DMS79 treated with DMSO at 0.1 percent for 48 hours (cell line): ENCODE measurements around the gene PIK3R6.
A peak's percentile ranks its signal among the peaks of the same experiment; 100 is the strongest.
"Not testable (repeated sequence)": the region's sequence is repeated elsewhere in the genome, so short reads cannot be mapped to it uniquely, and the experiment has no call there.

Experiments used
- DNase-seq: peaks from one replicate; lab custom pipeline; 2025; lab: John Stamatoyannopoulos, UW

The PIK3R6 gene

DNA sequence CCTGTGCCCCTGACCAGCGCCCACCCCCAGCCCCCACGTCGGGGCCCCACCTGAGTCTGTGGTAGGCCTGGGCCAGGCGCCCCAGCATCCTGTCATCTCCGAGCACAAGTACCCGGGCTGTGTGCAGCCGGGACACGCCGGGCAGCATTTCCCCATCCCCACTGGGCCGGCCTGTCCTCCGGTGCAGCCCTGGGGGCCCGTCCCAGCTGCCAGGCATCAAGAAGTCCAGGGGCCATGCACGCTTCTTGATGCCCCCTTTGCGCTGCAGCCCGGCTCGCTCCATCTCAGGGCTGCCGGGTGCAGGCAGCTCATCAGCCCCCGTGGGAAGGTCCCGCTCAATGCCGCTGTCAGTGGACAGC, 39.0 kb downstream of the PIK3R6 start:
- DNase-seq, result no peak

DNA sequence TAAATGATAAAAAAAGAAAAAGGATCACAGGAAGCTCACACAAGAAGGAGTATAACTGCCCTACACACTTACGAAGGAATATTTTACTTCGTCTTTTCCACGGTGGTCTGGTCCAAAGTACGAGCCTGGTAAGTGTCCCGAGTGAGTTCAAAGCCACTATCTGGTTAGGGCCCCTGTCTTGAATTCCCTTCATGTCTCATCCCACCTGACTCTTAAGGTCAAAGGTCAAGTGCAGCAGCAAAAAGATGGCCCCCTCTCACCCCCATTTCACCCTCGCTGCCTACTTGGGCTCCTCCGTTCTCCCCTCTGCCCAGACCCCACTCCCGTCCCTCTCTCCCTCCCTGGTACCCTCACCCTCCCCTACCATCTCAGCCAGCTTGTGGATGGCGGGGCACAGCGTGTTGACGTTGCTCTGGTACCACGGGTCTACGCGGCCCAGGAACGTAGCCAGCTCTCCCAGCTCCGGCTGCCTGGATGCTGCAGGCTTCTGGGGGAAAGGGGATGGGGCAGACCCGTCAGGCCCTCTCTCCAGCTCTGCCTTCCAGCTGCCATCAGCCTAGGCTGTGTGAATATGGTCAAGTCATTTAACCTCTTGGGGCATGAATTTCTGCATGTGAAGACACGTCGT, 40.6 kb downstream of the PIK3R6 start:
- DNase-seq, result no peak

DNA sequence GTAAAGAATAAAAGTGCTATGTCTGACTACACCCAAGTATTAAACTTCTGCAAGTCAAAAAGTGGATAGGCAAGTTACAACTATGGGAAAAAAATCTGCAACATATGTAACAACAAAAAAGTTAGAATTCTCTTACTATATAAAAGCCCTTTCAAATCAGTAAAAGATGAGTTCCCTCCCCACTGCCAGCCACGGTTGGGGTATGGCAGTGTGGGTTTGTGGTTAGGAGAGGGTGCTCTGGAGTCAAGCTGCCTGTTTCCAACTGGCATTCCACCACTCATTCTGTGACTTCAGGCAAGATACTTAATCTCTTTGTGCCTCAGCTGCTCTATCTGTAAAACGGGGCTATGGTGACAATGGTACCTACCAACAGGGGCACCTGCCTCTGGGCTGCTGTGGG, 41.7 kb downstream of the PIK3R6 start:
- no peak for DNase-seq

DNA sequence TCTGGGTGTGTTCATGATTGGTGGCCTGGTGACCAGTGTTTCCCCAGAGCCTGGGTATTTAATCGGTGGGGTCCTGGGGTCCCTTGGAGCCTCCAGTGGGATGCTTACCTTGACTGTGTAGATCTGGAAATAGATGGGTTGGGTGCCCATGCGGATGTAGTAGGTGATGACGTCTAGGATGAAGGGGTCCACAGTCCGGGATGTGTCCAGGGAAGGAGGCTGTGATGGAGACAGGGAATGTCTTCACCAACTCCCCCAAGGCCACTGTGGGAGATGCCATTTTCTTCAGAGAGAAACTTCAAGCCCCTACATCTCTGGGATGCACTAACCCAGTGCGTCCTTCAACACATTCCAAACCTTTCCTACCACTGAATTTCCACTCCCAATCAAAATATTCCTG, 44.2 kb downstream of the PIK3R6 start:
- DNase-seq, result no peak

DNA sequence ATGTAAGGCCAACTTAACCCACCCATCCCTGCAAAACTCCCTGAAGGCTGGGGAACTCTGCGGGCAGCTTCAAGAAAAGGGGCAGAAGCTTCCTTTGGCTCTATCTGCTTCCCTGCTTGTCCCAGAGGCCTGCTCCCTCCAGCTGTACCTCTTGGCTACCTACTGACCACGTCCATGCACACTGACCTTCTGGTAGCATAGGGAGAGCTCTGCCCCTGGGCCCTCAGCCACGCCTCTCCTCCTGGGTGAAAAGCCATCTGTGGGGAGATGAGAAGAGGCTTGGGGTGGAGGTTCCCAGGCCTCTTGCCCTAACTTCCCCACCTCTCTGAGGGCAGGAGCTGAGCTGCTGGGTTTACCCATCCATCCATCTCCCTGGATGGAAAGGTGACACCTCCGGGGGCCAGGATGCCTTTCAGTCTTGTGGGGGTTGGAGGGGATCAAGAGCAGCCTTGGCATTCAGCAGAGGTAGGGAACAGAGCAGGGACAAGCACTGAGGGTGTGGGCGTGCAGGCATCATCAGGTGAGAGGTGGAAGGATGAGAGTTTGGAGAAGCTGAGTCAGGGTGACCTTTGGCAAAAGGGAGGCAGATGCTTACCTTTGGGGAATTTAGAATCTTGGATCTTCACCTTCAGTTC, 45.0 kb downstream of the PIK3R6 start:
- no peak for DNase-seq

DNA sequence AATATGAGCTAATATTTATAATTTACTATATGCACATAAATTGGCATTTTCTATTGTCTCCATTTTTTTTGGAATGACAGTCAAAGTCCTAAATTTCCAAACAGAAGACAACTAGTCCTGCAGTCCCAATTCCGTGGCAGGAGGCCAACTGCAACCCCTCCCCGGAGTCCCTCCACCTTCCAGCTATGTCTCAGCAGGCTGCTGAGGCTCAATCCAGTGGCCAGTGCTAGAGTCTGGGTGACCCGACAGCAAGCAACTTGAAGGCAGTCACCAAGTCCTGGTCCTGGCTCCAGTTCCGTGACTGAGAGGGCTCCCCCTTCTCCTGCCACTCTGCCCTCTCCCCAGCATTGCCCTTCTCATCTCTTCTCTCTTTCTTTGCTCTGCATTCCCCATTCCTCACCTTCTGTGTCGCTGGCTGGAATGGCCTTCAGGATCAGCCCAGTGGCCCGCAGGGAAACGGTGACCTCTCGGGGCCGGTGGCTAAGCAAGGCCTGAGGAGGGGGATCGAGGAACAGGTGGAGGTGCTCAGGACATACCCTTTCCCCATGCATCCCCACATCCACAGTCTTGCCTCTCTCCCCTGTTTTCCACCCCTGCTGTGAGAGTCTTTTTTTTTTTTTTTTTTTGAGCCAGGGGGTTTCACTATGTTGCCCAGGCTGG, 45.9 kb downstream of the PIK3R6 start:
- no peak for DNase-seq

DNA sequence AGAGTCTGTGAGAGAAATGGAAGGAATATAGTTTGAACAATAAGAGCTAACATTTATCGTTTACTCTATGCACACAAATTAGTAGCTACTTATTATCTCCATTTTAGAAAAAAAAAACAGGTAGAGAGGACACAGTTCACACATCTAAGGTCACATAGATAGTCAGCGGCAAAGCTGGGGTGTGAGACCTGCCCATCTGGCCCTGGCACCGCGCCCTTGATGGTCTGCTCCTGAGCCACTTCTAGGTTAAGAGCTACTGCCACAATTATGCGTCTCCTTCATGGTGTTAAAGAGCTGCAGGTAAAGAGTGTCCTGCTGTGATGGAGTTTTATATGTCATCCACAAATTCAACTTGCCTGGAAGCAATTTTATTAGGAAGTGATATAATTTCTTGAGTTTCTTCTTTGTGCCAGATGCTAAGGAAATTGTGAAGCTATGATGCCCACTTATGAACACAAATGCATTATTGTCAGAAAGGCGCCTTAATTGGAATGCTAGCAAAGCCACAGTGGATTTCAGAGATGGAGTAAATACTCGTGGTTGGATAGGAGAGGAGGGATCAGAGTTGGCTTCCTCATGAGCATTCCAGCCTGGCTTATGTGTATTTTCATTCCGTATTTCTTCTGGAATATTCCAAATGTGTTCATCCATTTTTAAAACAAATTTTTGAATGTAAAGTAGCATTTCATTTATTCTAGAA, 47.0 kb downstream of the PIK3R6 start:
- peak; percentile 2 for DNase-seq

DNA sequence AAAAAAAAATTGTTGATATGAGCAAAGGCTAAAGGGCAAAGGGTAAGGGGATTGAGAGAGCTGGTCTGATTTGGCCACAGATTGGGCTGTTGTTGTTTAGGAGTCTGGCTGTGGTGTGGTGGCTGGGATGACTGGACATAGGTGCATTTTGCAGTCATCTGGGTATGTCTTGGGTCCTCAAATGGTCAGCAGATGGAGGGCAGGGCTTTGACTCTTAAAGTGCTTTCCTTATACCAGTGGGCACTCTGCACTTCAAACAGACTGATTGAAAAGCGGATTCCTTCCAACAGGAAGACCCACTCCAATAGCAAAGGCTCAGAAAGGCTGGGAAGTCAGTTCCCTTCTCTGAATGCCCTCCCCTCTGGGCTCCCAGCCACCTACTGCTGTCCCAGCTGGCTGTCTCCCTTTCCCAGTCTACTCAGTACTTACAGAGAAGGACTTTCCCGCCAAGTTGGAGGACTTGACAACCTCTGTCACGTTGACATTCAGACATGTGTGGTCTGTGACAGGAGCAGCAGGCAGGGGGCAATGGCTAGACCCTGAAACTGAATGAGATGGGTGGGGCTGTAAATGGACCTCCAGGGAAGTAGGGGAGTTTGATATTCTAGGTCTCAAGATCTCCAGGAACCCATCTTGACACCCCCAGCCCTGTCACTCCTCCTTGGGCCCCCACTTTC, 48.7 kb downstream of the PIK3R6 start:
- no peak for DNase-seq

DNA sequence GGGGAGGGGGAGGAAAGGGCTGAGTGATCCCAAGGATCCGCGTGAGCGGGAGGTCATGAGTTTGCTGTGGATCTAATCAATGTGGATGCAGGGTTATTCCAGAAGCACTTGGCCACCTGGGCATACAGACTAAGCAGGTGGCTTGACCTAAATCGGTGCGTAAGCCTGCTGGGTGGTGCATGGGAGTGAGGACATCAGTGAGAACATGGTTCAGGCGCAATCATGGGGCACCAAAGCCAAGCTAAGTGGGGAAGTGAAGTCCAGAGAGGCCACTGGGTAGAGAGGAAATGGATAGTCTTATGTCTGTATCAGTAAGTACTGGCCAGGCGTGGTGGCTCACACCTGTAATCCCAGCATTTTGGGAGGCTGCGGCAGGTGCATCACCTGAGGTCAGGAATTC, 49.4 kb downstream of the PIK3R6 start:
- DNase-seq, result no peak

DNA sequence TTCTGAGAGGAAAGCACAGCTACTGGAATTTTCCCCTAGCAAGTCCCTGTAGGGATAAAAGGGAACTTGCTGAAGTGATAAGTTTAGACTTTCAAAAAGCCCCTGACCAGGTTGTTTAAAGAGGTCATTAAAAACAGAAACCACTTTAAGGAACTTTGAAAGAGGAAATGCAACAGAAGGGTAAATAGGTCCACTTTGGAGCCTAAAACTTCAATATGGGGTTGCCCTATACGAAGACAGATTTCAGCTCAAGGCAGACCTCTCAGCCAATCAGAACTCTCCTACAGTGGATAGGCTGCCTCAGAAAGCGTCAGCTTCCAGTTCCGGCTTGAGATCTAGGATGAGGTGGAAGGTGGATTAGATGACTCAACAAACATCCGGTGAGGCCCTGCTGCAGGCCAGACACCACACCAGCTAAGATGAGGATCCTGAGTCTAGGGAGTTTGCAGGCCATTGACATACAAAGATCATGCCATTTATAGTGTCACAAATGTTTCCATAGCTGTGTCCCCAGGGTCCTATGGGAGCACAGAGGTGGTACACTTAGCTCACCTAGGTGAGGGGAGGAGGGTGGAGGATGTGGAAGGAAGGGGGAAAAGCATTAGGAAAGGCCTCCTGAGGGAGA, 60.4 kb downstream of the PIK3R6 start:
- DNase-seq, result no peak

DNA sequence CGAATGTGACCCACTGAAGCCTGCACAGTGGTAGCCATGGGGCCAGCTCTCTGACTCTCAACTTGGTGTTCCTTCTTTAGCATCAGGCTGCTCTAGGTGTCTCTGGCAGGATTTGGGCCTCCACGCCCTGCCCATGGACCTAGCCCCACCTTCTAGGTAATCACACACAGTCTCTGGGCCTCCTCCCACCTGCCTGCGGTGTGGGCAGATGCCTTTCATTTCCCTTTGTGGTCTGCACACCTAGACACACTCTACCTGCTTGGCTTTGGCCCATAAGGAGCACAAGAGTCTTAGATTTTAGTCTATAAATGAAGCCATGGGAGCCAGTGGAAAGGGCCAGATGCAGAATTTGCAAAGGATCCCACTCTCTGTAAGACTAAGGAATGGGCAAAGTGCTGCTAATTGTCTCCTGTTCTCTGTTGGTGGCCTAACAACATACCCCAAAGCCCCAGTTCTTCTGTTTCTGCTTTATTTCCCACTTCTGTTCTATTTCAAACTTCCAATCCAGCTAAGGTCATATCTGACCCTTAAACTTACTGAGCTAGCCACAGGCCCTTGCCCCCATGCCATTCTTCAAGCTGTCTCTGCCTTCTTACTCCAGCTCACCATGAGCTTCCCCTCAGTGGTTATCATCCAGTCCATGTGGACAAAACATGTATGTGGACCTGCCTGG, 61.1 kb downstream of the PIK3R6 start:
- no peak for DNase-seq

DNA sequence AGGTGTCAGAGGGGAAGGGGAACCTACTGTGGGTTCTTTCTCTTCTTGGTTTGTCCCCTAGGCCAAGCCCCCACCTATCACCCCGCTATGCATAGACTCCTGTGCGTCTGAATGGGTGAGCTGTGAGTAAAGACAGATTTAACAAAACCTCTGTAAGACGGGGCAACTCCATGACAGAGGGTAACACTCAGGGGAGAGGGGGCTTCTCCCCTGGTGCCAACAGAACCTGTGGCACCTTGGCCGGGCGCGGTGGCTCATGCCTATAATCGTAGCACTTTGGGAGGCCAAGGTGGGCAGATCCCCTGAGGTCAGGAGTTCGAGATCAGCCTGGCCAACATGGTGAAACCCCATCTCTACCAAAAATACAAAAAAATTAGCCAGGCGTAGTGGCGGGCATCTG, 62.1 kb downstream of the PIK3R6 start:
- DNase-seq, result not testable (repeated sequence)

DNA sequence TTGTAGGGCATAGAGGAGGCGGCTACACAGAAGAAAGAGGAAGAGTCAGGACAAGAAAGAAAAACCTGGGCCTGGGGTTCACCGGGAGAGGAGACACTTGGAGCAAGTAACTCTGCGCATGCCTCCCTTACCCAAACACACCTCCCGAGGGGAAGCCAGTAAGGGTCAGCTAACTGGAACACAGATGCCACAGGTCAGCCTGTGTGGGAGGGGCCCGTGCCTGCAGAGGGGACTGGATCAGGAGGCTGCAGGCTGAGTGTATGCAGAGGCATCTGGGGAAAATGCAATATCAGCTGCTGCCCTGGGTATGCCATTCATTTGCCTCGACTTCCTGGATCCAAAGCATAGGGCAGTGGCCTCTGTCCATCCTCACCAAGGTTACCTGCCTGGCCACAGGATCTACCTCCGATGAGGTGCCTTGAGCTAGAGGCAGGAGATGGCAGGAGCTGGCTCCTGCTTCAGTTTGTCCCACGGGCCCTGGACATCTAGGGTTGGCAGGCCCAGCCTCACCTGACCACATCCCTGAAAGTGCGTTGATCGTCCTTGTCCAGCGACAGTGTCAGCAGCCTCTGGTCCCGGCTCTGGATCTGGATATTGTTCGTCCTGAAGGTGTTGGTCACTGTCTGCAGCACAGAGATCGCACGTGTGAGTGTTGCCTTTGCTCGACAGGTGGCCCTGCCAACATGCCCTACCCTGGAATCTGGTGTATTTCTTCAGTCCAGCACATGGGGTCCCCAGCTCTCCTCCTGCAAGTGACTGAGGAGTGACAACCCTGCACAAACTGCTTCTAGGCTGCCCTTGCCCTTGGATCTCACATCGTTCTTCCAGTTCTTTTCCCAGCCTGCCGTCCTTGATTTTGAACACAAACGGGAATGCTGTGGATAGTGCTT, 63.7 kb downstream of the PIK3R6 start:
- DNase-seq, result no peak

DNA sequence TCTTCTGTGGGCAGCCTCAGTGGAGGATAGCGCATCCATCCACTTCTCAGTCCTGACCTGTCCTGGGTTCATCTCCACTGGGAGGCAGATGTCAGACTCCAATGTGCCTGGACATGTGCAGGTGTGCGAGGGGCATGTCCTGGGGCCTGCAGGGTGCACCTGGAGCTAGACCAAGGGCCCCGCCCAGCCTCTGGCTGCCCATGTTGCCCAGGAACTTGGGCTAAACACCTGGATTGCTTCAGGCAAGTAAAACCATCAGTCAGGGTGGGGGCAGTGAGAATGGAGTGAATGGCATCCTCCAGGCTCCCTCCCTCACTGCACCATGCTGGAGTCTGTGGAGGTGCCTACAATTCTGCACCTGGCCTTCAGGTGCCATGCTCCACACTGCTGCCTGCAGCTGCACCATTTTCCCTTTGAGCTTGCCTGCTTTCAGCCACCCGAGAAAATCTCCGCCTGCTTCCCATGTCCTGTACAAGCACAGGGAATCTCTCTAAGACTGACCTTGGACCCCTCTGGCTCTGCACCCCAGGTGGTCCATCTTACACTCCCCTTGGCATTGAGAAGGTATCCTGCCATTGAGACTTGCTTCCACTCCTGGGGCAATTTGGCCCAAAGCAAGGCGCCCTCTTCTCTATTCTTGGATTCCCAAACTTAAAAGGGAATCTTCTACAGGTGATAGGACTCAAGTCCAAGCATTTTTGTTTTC, 66.2 kb downstream of the PIK3R6 start:
- DNase-seq, result no peak

DNA sequence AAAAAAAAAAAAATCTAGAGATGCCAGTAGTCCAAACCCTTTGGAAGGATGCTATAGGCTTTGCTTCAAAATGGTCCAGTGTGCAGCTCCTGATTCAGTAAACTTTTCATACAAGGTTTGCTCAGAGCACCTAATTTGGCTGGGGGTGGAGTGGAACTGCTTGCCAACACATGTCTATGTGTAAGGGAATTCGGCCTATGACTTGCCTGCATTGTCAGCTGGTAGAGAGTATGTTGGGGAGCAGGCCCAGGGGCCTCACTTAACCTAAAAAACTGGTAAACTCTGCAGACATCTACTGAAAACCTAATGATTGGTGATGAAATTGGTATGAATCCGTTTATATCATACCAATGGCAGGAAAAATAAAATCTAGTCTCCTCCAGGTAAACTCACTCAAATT, 66.8 kb downstream of the PIK3R6 start:
- no peak for DNase-seq

DNA sequence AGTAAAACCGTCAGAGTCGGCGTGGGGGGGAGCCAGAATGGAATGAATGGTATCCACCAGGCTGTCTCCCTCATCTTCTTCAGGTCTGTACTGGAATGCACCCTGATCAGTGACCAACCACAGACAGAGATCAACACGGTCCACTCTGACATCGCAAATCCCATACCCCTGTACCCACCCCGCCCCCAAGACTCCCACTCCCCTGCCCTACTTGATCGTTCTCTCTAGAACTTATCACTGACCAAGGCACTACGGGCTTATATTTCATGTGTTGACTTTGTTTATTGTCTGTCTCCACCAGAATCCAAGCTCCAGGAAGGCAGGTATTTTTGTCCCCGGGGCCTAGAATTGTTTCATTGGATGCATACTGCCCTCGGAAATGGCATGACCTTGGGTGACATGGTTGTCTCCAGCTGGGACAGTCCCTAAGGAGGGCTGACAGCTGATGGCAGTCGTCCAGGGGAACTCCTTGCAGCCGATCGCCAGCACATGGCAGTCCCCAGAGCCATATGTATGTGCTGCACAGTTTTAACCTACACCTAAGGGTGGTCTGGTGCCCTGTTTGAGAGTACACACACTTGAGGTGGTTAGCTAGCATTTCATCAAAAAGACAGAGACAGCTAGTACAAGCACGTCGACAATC, 67.8 kb downstream of the PIK3R6 start:
- DNase-seq, result no peak

DNA sequence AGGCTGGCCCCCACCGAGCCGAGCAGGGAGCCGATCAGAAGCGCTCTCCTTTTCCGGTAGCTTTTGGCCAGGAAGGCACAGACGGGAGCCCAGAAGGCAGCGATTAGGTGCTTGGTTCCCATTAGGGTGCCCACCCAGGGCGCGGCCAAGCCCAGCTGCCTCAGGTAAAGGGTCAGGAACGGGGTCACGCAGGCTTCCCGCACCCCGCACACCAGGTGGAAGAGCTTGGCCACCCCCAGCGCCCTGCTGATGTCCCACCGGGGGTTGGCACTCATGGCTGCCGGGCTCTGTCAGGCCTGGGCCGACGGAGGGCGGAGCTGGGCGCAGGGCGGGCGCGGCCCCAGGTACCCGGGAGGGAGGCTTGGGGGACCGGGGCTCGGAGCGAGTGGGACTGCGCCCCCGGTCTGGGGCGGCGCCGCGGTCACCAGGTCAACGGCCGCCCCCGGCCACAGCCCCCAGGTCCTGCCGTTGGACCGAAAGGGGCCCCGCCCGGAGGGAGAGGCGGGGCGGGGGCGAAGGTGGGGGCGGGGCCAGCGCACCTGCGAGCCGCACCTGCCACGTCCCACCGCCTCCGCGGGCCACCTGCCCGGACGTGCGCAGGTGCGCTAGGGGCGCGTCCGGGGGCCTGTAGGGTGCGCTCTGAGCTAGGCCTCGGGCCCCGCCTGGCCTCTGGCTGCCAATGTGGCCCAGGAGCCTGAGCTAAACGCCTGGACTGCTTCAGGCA, 68.5 kb downstream of the PIK3R6 start, which contains the start of gene MFSD6L:
Gene MFSD6L, minus strand, starts transcription at position 520 of the 724 bp plus-strand sequence. Its CDS starts 245 bp downstream, at position 275.
- DNase-seq, result no peak

DNA sequence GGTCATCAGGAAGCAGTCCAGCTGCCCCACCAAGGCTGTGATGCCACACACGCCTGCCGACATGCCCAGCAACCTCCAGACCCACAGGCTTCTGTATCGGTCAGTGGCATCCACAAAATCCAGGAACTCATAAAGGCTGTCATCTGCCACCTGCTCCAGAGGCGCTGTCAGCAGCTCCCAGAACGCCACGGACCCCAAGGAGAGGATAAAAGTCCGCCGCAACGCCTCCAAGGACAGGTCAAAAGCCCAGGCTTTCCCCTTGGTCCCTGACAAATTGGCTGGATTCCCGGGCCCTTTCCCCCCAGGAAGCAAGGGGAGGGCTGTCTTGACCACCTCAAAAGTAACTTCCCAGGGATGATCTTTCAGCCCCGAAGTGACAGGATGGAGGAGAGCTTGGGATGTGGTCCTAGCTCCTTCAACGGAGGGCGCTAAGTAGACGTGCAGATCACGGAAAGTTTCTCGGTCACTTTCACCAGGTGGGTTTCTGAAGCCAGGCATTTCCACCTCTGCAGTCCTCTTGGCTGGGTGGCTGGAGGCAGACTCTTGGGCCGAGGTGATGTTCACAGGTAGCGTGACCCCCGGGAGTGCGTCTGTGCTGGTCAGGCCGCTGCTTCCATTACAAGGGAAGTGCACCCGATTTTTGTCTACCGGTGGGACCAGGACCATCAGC, 69.2 kb downstream of the PIK3R6 start:
- no peak for DNase-seq
